ENCODE results near the gene DNAJC3.
"Not testable (repeated sequence)": the region's sequence is repeated elsewhere in the genome, so short reads cannot be mapped to it uniquely, and the experiment has no call there.

DNAJC3 gene

GRCh38 chr13:95724252-95724651, 47.3 kb downstream of the DNAJC3 start:
- Histone ChIP-seq H3K27ac (ENCODE audit: low read length) (no peak overlapping the region), H3K9ac (ENCODE audit: low read length) (no peak overlapping the region), H3K4me1 (ENCODE audit: low read length) (no peaks in the 10 kb centered on the region), H4K20me1 (ENCODE audit: insufficient read depth, low read length) (peaks cover 16% of the 10 kb centered on the region; the same call in 1 of the 2 replicates), H3K36me3 (replicated peaks; ENCODE audit: low read depth, low read length) (peaks cover 13% of the 10 kb centered on the region), H3K4me3 (ENCODE audit: low read length) (no peak overlapping the region), H3K79me2 (ENCODE audit: low read length) (peaks cover 17% of the 10 kb centered on the region), H3K4me2 (ENCODE audit: low read length) (no peak overlapping the region), H3K9me3 (ENCODE audit: insufficient read depth, low read length) (no peaks in the 10 kb centered on the region), H3K27me3 (ENCODE audit: low read depth, low read length) (no peaks in the 10 kb centered on the region), H2AFZ (ENCODE audit: low read depth, low read length) (no peak overlapping the region)
- TF ChIP-seq EZH2phosphoT487 (IDR thresholded peaks at IDR 0.05; ENCODE audit: low read depth): no peak
- TF ChIP-seq, protein P1, sequence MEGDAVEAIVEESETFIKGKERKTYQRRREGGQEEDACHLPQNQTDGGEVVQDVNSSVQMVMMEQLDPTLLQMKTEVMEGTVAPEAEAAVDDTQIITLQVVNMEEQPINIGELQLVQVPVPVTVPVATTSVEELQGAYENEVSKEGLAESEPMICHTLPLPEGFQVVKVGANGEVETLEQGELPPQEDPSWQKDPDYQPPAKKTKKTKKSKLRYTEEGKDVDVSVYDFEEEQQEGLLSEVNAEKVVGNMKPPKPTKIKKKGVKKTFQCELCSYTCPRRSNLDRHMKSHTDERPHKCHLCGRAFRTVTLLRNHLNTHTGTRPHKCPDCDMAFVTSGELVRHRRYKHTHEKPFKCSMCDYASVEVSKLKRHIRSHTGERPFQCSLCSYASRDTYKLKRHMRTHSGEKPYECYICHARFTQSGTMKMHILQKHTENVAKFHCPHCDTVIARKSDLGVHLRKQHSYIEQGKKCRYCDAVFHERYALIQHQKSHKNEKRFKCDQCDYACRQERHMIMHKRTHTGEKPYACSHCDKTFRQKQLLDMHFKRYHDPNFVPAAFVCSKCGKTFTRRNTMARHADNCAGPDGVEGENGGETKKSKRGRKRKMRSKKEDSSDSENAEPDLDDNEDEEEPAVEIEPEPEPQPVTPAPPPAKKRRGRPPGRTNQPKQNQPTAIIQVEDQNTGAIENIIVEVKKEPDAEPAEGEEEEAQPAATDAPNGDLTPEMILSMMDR (IDR thresholded peaks at IDR 0.05; ENCODE audit: low read depth, low read length): no peak

GRCh38 chr13:95726876-95727275, 49.9 kb downstream of the DNAJC3 start:
- Histone ChIP-seq H3K36me3 (replicated peaks; ENCODE audit: low read depth, low read length) (peaks cover 18% of the 10 kb centered on the region), H3K4me2 (ENCODE audit: low read length) (no peak overlapping the region), H2AFZ (ENCODE audit: low read depth, low read length) (no peak overlapping the region), H3K9me3 (ENCODE audit: insufficient read depth, low read length) (no peaks in the 10 kb centered on the region), H3K27ac (ENCODE audit: low read length) (no peak overlapping the region), H4K20me1 (ENCODE audit: insufficient read depth, low read length) (peaks cover 7% of the 10 kb centered on the region; the same call in 1 of the 2 replicates), H3K4me1 (ENCODE audit: low read length) (no peaks in the 10 kb centered on the region), H3K27me3 (ENCODE audit: low read depth, low read length) (no peaks in the 10 kb centered on the region), H3K4me3 (ENCODE audit: low read length) (no peak overlapping the region), H3K79me2 (ENCODE audit: low read length) (peaks cover 37% of the 10 kb centered on the region), H3K9ac (ENCODE audit: low read length) (no peak overlapping the region)
- TF ChIP-seq EZH2phosphoT487 (IDR thresholded peaks at IDR 0.05; ENCODE audit: low read depth): no peak
- TF ChIP-seq, protein P1 (IDR thresholded peaks at IDR 0.05; ENCODE audit: low read depth, low read length): no peak

- H3K9ac ChIP-seq (ENCODE audit: low read length): no peak overlapping the region
- peaks cover 4% of the 10 kb centered on the region; the same call in 1 of the 2 replicates for H3K9me3 ChIP-seq (ENCODE audit: insufficient read depth, low read length)
- no peak for TF ChIP-seq EZH2phosphoT487 (IDR thresholded peaks at IDR 0.05; ENCODE audit: low read depth)
- TF ChIP-seq, protein P1 (IDR thresholded peaks at IDR 0.05; ENCODE audit: low read depth, low read length): no peak
- peaks cover 57% of the 10 kb centered on the region for H3K79me2 ChIP-seq (ENCODE audit: low read length)
- H4K20me1 ChIP-seq (ENCODE audit: insufficient read depth, low read length): peaks cover 6% of the 10 kb centered on the region; the same call in 1 of the 2 replicates
- no peak overlapping the region for H2AFZ ChIP-seq (ENCODE audit: low read depth, low read length)
- H3K36me3 ChIP-seq (replicated peaks; ENCODE audit: low read depth, low read length): peaks cover 32% of the 10 kb centered on the region
- H3K27me3 ChIP-seq (ENCODE audit: low read depth, low read length): no peaks in the 10 kb centered on the region
- H3K4me3 ChIP-seq (ENCODE audit: low read length): no peak overlapping the region
- no peak overlapping the region for H3K27ac ChIP-seq (ENCODE audit: low read length)
- no peaks in the 10 kb centered on the region for H3K4me1 ChIP-seq (ENCODE audit: low read length)
- H3K4me2 ChIP-seq (ENCODE audit: low read length): no peak overlapping the region
Measured at GRCh38 chr13:95728957-95729356, 52.0 kb downstream of the DNAJC3 start.

DNA sequence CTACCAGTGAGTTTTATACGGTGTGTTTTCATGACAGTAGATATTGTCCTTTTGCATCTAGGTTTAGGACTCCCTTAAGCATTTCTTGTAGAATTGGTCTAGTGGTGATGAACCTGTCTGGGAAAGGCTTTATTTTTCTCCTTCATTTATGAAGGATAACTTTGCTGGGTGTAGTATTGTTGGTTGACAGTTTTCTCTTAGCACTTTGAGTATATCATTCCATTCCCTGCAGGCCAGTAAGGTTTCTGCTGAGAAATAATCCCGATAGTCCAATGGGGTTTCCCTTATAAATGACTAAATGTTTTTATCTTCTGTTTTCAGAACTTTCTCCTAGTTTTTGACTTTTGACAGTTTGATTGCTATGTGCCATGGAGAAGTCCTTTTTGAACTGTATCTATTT, 57.2 kb downstream of the DNAJC3 start:
- H4K20me1 ChIP-seq (ENCODE audit: insufficient read depth, low read length): peaks cover 8% of the 10 kb centered on the region; the same call in 1 of the 2 replicates
- no peak overlapping the region for H3K4me2 ChIP-seq (ENCODE audit: low read length)
- no peak overlapping the region for H3K27ac ChIP-seq (ENCODE audit: low read length)
- H3K9ac ChIP-seq (ENCODE audit: low read length): no peak overlapping the region
- H3K36me3 ChIP-seq (replicated peaks; ENCODE audit: low read depth, low read length): peaks cover 30% of the 10 kb centered on the region
- no peak for TF ChIP-seq EZH2phosphoT487 (IDR thresholded peaks at IDR 0.05; ENCODE audit: low read depth)
- TF ChIP-seq, protein P1 (IDR thresholded peaks at IDR 0.05; ENCODE audit: low read depth, low read length): no peak
- no peaks in the 10 kb centered on the region for H3K27me3 ChIP-seq (ENCODE audit: low read depth, low read length)
- H3K9me3 ChIP-seq (ENCODE audit: insufficient read depth, low read length): peaks cover 10% of the 10 kb centered on the region; the same call in 1 of the 2 replicates
- no peak overlapping the region for H2AFZ ChIP-seq (ENCODE audit: low read depth, low read length)
- H3K4me1 ChIP-seq (ENCODE audit: low read length): no peaks in the 10 kb centered on the region
- H3K4me3 ChIP-seq (ENCODE audit: low read length): no peak overlapping the region
- peaks cover 54% of the 10 kb centered on the region for H3K79me2 ChIP-seq (ENCODE audit: low read length)

- not testable (repeated sequence) for H3K4me2 ChIP-seq (ENCODE audit: low read length); H3K9ac ChIP-seq (ENCODE audit: low read length); H3K4me3 ChIP-seq (ENCODE audit: low read length); H2AFZ ChIP-seq (ENCODE audit: low read depth, low read length); H3K9me3 ChIP-seq (ENCODE audit: insufficient read depth, low read length); H3K36me3 ChIP-seq (replicated peaks; ENCODE audit: low read depth, low read length); H3K4me1 ChIP-seq (ENCODE audit: low read length); H3K27ac ChIP-seq (ENCODE audit: low read length); H3K27me3 ChIP-seq (ENCODE audit: low read depth, low read length)
- Histone ChIP-seq H4K20me1 (ENCODE audit: insufficient read depth, low read length) (peaks cover 28% of the 10 kb centered on the region), H3K79me2 (ENCODE audit: low read length) (peaks cover 29% of the 10 kb centered on the region)
Measured at GRCh38 chr13:95740071-95740978, 63.4 kb downstream of the DNAJC3 start.

Measured in OCI-LY3 (cell line).